GM23338 (cell line): ENCODE measurements around the gene CCDC28B. TPM values are rescaled to one million over a fixed set of nuclear protein-coding genes. Genes with fewer than 3 reads are reported as not detected.

Source experiments
- ATAC-seq: fragments of 200-7000 bp; cut with Tn5 transposase; 3 replicates; pipeline ENCODE4 v1.9.1; 2020
- DNase-seq: peaks from one replicate; pipeline ENCODE4 v3.0.0-alpha.2; 2015; ENCODE audit warnings: low spot score
- H2AFZ ChIP-seq: fragments of 200-600 bp; sonication (generic); 2 replicates; pipeline ENCODE4 v1.8.0; 2016; ENCODE audit warnings: antibody characterized with exemption, mild to moderate bottlenecking, moderate library complexity
- H3F3A ChIP-seq: fragments of 200-600 bp; sonication (generic); replicated peaks from 2 replicates; pipeline ENCODE4 v1.8.0; 2017; ENCODE audit warnings: antibody characterized with exemption, mixed run types, low read depth
- H3K27ac ChIP-seq: fragments of 200-600 bp; sonication (generic); 2 replicates; pipeline ENCODE4 v1.6.1; 2016; ENCODE audit warnings: low read depth
- H3K27me3 ChIP-seq: fragments of 200-600 bp; sonication (generic); 2 replicates; pipeline ENCODE4 v1.8.0; 2016; ENCODE audit warnings: mild to moderate bottlenecking, mixed run types, moderate library complexity; ENCODE audit not compliant: insufficient read depth
- H3K36me3 ChIP-seq: fragments of 200-600 bp; sonication (generic); 2 replicates; pipeline ENCODE4 v1.8.0; 2016; ENCODE audit warnings: mild to moderate bottlenecking; ENCODE audit not compliant: insufficient read depth
- H3K4me1 ChIP-seq: fragments of 200-600 bp; sonication (generic); 2 replicates; pipeline ENCODE4 v1.8.0; 2016; ENCODE audit warnings: mild to moderate bottlenecking, moderate library complexity; ENCODE audit not compliant: insufficient read depth
- H3K4me2 ChIP-seq: fragments of 200-600 bp; sonication (generic); 2 replicates; pipeline ENCODE4 v1.7.1; 2017; ENCODE audit warnings: mixed run types
- H3K4me3 ChIP-seq: fragments of 200-600 bp; sonication (generic); 2 replicates; pipeline ENCODE4 v1.6.1; 2016; ENCODE audit warnings: mixed run types
- H3K79me2 ChIP-seq: fragments of 200-600 bp; sonication (generic); replicated peaks from 2 replicates; pipeline ENCODE4 v1.8.0; 2017; ENCODE audit warnings: mild to moderate bottlenecking; ENCODE audit not compliant: insufficient read depth
- H3K9me2 ChIP-seq: fragments of 200-600 bp; sonication (generic); 2 replicates; pipeline ENCODE4 v1.8.0; 2017; ENCODE audit not compliant: insufficient read depth
- H4K20me1 ChIP-seq: fragments of 200-600 bp; sonication (generic); replicated peaks from 2 replicates; pipeline ENCODE4 v1.8.0; 2017; ENCODE audit warnings: mild to moderate bottlenecking; ENCODE audit not compliant: insufficient read depth
- H3K27ac Mint-ChIP-seq: 2 replicates; pipeline ENCODE4 v1.8.0; 2020; ENCODE audit warnings: inconsistent platforms, mild to moderate bottlenecking, moderate library complexity, mixed read lengths
- H3K27me3 Mint-ChIP-seq: 3 replicates; pipeline ENCODE4 v1.8.0; 2022; ENCODE audit warnings: low read depth, mild to moderate bottlenecking, moderate library complexity, mixed read lengths, inconsistent platforms; ENCODE audit not compliant: insufficient read depth, poor library complexity
- H3K36me3 Mint-ChIP-seq: 3 replicates; pipeline ENCODE4 v1.8.0; 2021; ENCODE audit warnings: low read depth, mild to moderate bottlenecking, inconsistent platforms, moderate library complexity, mixed read lengths
- H3K4me1 Mint-ChIP-seq: 3 replicates; pipeline ENCODE4 v1.8.0; 2020; ENCODE audit warnings: mild to moderate bottlenecking, inconsistent platforms, mixed read lengths
- H3K4me3 Mint-ChIP-seq: 3 replicates; pipeline ENCODE4 v1.8.0; 2021; ENCODE audit warnings: moderate library complexity, mild to moderate bottlenecking, inconsistent platforms, mixed read lengths
- H3K9me3 Mint-ChIP-seq: 3 replicates; pipeline ENCODE4 v1.8.0; 2020; ENCODE audit warnings: moderate library complexity, mild to moderate bottlenecking, inconsistent platforms, mixed read lengths
- CREB1 ChIP-seq: fragments of 250-450 bp; sonication (Bioruptor Pico); IDR thresholded peaks from 2 replicates; pipeline ENCODE4 v1.5.0; 2020; ENCODE audit warnings: low read depth, mild to moderate bottlenecking, moderate library complexity
- EZH2 ChIP-seq: fragments of 200-600 bp; sonication (generic); IDR thresholded peaks from one replicate; pipeline ENCODE4 v1.8.0; 2017; ENCODE audit warnings: antibody characterized with exemption, mild to moderate bottlenecking, low read depth; ENCODE audit not compliant: unreplicated experiment
- JUNB ChIP-seq: IDR thresholded peaks from one replicate; pipeline ENCODE4 v1.6.1; 2016; ENCODE audit warnings: antibody characterized with exemption; ENCODE audit not compliant: unreplicated experiment
- NANOG ChIP-seq: IDR thresholded peaks from 2 replicates; pipeline ENCODE4 v1.6.1; 2016; ENCODE audit warnings: antibody characterized with exemption, borderline replicate concordance
- polyA plus RNA-seq: library from polyadenylated mRNA; unstranded; fragments of >200 nt; fragmentation: Nextera tagmentation; extraction: Ambion mirVana; gene quantifications from 2 replicates; pipeline ENCODE4 v1.2.1, GENCODE V29; 2016
- total RNA-seq: library from RNA; depleted of rRNA; stranded (reverse); fragments of >200 nt; shearing (Covaris generic); gene quantifications from 2 replicates; pipeline ENCODE4 v1.2.3, GENCODE V29; 2014
- TF ChIP-seq, protein P1 (sequence below): IDR thresholded peaks from one replicate; pipeline ENCODE4 v1.6.1; 2018; ENCODE audit warnings: antibody characterized with exemption; ENCODE audit not compliant: unreplicated experiment
- TF ChIP-seq, protein P2 (sequence below): fragments of 250-450 bp; sonication (Bioruptor Pico); IDR thresholded peaks from 2 replicates; pipeline ENCODE4 v1.5.0; 2020; ENCODE audit warnings: mild to moderate bottlenecking, moderate library complexity
- TF ChIP-seq, protein P3 (sequence below), 2 experiments: fragments of 200-600 bp in 1 of 2; sonication (generic) in 1 of 2; conservative IDR thresholded peaks; 2 replicates each; pipeline versions ENCODE4 v1.5.1 to v1.6.1; 2016 to 2017; ENCODE audit warnings: antibody characterized with exemption in 2 of 2, low read depth in 2 of 2, mild to moderate bottlenecking in 2 of 2, moderate library complexity in 1 of 2

CCDC28B gene
- total and polyA plus RNA-seq, 2 experiments from 2014 or later, result 8.7 to 35.2 TPM

DNA sequence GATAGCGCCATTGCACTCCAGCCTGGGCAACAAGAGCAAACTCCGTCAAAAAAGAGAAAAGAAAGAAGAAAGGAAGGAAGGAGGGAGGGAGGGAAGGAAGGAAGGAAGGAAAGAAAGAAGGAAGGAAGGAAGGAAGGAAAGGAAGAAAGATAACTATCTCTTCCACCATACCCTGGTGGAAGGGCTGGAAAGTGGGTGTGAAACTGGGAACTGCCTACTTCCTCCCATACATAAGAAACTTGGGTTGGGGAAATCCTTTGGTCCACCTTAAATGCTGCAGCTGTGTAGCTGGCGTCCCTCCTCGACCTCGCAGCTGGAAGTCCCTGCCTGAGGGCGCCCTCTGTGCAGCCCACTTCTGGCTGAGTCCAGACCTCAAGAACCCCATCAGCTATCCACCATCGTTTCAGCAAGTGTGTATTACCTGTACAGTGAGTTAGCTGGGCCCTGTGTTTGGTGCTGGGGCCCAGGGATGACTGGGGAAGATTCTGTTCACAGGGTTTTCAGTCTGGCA lies 42.0 kb downstream of the CCDC28B start:
- ATAC-seq (no peak), DNase-seq (peak; percentile 46)
- peaks cover 20% of the 10 kb centered on the region for H3F3A ChIP-seq
- Mint-ChIP-seq H3K4me1 (peaks cover 16% of the 10 kb centered on the region), H3K36me3 (no peaks in the 10 kb centered on the region; the same call in 2 of the 3 replicates), H3K27me3 (peaks cover 20% of the 10 kb centered on the region), H3K9me3 (no peaks in the 10 kb centered on the region), H3K27ac (no peak overlapping the region), H3K4me3 (peak overlapping the region; percentile 34; the same call in 1 of the 3 replicates)
- no peak overlapping the region; the same call in 1 of the 2 replicates for H3K4me3 ChIP-seq
- no peak overlapping the region for H2AFZ ChIP-seq
- peaks cover 19% of the 10 kb centered on the region for H3K4me1 ChIP-seq
- H3K27ac ChIP-seq, result no peak overlapping the region
- TF ChIP-seq CREB1 (CRISPR knock-in tag) (no peak), EZH2 (no peak), JUNB (no peak), NANOG (no peak)
- TF ChIP-seq, protein P1, sequence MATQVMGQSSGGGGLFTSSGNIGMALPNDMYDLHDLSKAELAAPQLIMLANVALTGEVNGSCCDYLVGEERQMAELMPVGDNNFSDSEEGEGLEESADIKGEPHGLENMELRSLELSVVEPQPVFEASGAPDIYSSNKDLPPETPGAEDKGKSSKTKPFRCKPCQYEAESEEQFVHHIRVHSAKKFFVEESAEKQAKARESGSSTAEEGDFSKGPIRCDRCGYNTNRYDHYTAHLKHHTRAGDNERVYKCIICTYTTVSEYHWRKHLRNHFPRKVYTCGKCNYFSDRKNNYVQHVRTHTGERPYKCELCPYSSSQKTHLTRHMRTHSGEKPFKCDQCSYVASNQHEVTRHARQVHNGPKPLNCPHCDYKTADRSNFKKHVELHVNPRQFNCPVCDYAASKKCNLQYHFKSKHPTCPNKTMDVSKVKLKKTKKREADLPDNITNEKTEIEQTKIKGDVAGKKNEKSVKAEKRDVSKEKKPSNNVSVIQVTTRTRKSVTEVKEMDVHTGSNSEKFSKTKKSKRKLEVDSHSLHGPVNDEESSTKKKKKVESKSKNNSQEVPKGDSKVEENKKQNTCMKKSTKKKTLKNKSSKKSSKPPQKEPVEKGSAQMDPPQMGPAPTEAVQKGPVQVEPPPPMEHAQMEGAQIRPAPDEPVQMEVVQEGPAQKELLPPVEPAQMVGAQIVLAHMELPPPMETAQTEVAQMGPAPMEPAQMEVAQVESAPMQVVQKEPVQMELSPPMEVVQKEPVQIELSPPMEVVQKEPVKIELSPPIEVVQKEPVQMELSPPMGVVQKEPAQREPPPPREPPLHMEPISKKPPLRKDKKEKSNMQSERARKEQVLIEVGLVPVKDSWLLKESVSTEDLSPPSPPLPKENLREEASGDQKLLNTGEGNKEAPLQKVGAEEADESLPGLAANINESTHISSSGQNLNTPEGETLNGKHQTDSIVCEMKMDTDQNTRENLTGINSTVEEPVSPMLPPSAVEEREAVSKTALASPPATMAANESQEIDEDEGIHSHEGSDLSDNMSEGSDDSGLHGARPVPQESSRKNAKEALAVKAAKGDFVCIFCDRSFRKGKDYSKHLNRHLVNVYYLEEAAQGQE, result no peak
- TF ChIP-seq, protein P2, sequence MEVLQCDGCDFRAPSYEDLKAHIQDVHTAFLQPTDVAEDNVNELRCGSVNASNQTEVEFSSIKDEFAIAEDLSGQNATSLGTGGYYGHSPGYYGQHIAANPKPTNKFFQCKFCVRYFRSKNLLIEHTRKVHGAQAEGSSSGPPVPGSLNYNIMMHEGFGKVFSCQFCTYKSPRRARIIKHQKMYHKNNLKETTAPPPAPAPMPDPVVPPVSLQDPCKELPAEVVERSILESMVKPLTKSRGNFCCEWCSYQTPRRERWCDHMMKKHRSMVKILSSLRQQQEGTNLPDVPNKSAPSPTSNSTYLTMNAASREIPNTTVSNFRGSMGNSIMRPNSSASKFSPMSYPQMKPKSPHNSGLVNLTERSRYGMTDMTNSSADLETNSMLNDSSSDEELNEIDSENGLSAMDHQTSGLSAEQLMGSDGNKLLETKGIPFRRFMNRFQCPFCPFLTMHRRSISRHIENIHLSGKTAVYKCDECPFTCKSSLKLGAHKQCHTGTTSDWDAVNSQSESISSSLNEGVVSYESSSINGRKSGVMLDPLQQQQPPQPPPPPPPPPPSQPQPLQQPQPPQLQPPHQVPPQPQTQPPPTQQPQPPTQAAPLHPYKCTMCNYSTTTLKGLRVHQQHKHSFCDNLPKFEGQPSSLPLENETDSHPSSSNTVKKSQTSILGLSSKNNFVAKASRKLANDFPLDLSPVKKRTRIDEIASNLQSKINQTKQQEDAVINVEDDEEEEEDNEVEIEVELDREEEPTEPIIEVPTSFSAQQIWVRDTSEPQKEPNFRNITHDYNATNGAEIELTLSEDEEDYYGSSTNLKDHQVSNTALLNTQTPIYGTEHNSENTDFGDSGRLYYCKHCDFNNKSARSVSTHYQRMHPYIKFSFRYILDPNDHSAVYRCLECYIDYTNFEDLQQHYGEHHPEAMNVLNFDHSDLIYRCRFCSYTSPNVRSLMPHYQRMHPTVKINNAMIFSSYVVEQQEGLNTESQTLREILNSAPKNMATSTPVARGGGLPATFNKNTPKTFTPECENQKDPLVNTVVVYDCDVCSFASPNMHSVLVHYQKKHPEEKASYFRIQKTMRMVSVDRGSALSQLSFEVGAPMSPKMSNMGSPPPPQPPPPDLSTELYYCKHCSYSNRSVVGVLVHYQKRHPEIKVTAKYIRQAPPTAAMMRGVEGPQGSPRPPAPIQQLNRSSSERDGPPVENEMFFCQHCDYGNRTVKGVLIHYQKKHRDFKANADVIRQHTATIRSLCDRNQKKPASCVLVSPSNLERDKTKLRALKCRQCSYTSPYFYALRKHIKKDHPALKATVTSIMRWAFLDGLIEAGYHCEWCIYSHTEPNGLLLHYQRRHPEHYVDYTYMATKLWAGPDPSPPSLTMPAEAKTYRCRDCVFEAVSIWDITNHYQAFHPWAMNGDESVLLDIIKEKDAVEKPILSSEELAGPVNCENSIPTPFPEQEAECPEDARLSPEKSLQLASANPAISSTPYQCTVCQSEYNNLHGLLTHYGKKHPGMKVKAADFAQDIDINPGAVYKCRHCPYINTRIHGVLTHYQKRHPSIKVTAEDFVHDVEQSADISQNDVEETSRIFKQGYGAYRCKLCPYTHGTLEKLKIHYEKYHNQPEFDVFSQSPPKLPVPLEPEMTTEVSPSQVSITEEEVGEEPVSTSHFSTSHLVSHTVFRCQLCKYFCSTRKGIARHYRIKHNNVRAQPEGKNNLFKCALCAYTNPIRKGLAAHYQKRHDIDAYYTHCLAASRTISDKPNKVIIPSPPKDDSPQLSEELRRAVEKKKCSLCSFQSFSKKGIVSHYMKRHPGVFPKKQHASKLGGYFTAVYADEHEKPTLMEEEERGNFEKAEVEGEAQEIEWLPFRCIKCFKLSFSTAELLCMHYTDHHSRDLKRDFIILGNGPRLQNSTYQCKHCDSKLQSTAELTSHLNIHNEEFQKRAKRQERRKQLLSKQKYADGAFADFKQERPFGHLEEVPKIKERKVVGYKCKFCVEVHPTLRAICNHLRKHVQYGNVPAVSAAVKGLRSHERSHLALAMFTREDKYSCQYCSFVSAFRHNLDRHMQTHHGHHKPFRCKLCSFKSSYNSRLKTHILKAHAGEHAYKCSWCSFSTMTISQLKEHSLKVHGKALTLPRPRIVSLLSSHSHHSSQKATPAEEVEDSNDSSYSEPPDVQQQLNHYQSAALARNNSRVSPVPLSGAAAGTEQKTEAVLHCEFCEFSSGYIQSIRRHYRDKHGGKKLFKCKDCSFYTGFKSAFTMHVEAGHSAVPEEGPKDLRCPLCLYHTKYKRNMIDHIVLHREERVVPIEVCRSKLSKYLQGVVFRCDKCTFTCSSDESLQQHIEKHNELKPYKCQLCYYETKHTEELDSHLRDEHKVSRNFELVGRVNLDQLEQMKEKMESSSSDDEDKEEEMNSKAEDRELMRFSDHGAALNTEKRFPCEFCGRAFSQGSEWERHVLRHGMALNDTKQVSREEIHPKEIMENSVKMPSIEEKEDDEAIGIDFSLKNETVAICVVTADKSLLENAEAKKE, result no peak
- TF ChIP-seq, protein P3, sequence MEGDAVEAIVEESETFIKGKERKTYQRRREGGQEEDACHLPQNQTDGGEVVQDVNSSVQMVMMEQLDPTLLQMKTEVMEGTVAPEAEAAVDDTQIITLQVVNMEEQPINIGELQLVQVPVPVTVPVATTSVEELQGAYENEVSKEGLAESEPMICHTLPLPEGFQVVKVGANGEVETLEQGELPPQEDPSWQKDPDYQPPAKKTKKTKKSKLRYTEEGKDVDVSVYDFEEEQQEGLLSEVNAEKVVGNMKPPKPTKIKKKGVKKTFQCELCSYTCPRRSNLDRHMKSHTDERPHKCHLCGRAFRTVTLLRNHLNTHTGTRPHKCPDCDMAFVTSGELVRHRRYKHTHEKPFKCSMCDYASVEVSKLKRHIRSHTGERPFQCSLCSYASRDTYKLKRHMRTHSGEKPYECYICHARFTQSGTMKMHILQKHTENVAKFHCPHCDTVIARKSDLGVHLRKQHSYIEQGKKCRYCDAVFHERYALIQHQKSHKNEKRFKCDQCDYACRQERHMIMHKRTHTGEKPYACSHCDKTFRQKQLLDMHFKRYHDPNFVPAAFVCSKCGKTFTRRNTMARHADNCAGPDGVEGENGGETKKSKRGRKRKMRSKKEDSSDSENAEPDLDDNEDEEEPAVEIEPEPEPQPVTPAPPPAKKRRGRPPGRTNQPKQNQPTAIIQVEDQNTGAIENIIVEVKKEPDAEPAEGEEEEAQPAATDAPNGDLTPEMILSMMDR (conservative IDR thresholded peaks at IDR 0.05; ENCODE audit: low read depth in 2 of 2), result peak in 1 of 2 experiments; percentile 21; a peak in 1 of 4 replicates
- H4K20me1 ChIP-seq, result no peaks in the 10 kb centered on the region
- H3K4me2 ChIP-seq, result peak overlapping the region; percentile 58
- H3K36me3 ChIP-seq, result no peaks in the 10 kb centered on the region
- no peaks in the 10 kb centered on the region for H3K9me2 ChIP-seq
- peaks cover 7% of the 10 kb centered on the region; the same call in 1 of the 2 replicates for H3K27me3 ChIP-seq
- peaks cover 7% of the 10 kb centered on the region; the same call in 1 of the 2 replicates for H3K79me2 ChIP-seq
